HPDE6-E6E7 (cell line): ENCODE results near the gene NSUN5.
"Not testable (repeated sequence)": the region's sequence is repeated elsewhere in the genome, so short reads cannot be mapped to it uniquely, and the experiment has no call there.

Source experiments
- DNase-seq: peaks from one replicate; pipeline ENCODE4 v3.0.0; 2011; ENCODE audit warnings: missing footprints; ENCODE audit errors: extremely low spot score

NSUN5 gene

GRCh38 chr7:73297235-73297634 is 11.4 kb downstream of the NSUN5 start:
- DNase-seq = not testable (repeated sequence)

GRCh38 chr7:73277210-73277609 is 31.4 kb downstream of the NSUN5 start:
- not testable (repeated sequence) for DNase-seq

GRCh38 chr7:73267813-73268212 is 40.8 kb downstream of the NSUN5 start:
- DNase-seq = not testable (repeated sequence)

GRCh38 chr7:73266719-73267368 is 41.8 kb downstream of the NSUN5 start:
- not testable (repeated sequence) for DNase-seq

- not testable (repeated sequence) for DNase-seq
These were observed 46.2 kb downstream of the NSUN5 start for GRCh38 chr7:73262416-73262815.
